ENCODE data around the gene PPP4C. TPM values are rescaled to one million over a fixed set of nuclear protein-coding genes. Genes with fewer than 3 reads are reported as not detected.

The PPP4C gene
- 149 and 295 TPM in 2 replicates for total RNA-seq

GRCh38 chr16:30075503-30076275 is at the start of gene PPP4C:
Gene PPP4C (plus strand): TSS chr16:30075994. CDS start chr16:30076378, 384 bp downstream.

GRCh38 chr16:30030841-30031413 is 44.9 kb upstream of the PPP4C start, which contains the start of gene TLCD3B:
Gene TLCD3B (minus strand): TSS chr16:30031271. CDS start chr16:30030527, 744 bp downstream.

GRCh38 chr16:30065102-30065942 is 10.5 kb upstream of the PPP4C start, which contains the start of gene ALDOA:
Gene ALDOA (plus strand): TSS chr16:30065760. CDS start chr16:30066898, 1,138 bp downstream.

GRCh38 chr16:30091474-30092372 is 15.9 kb downstream of the PPP4C start, which contains the start of gene TBX6:
Gene TBX6 (minus strand): TSS chr16:30091924. CDS start chr16:30091193, 731 bp downstream.

GRCh38 chr16:30096105-30096861 is 20.5 kb downstream of the PPP4C start, which contains the start of gene YPEL3:
Gene YPEL3 (minus strand): TSS chr16:30096213. CDS start chr16:30095482, 731 bp downstream.

GRCh38 chr16:30113031-30113710 is 37.4 kb downstream of the PPP4C start, which contains the start of gene GDPD3:
Gene GDPD3 (minus strand): TSS chr16:30113537. CDS start chr16:30113478, 59 bp downstream.

Other genes with a start within 250 kb of the PPP4C start
- 86.8 and 102 TPM in 2 replicates for gene CDIPT, start 212.8 kb upstream of the PPP4C start, total RNA-seq
- gene SEZ6L2, start 176.4 kb upstream of the PPP4C start, total RNA-seq = 3.5 and 10.4 TPM in 2 replicates
- gene ASPHD1, start 175.5 kb upstream of the PPP4C start, total RNA-seq = 13.0 and 15.3 TPM in 2 replicates
- gene KCTD13, start 149.8 kb upstream of the PPP4C start, total RNA-seq = 5.2 and 7.0 TPM in 2 replicates
- 72.7 and 84.9 TPM in 2 replicates for gene TMEM219, start 113.9 kb upstream of the PPP4C start, total RNA-seq
- 54.1 and 74.6 TPM in 2 replicates for gene TAOK2, start 102.1 kb upstream of the PPP4C start, total RNA-seq
- 5.1 and 15.0 TPM in 2 replicates for gene HIRIP3, start 80.4 kb upstream of the PPP4C start, total RNA-seq
- gene INO80E, start 79.8 kb upstream of the PPP4C start, total RNA-seq = 19.4 and 20.5 TPM in 2 replicates
- gene DOC2A, start 65.0 kb upstream of the PPP4C start, total RNA-seq = under 0.01 TPM in 1 of 2 replicates, not detected in the other
- not detected in 2 replicates for gene C16orf92, start 52.8 kb upstream of the PPP4C start, total RNA-seq
- 0.19 TPM in 1 of 2 replicates, not detected in the other for gene TLCD3B, start 44.7 kb upstream of the PPP4C start, total RNA-seq
- 670 and 1,196 TPM in 2 replicates for gene ALDOA, start 10.2 kb upstream of the PPP4C start, total RNA-seq
- 0.19 and 0.28 TPM in 2 replicates for gene TBX6, start 15.9 kb downstream of the PPP4C start, total RNA-seq
- 10.4 and 18.3 TPM in 2 replicates for gene YPEL3, start 20.2 kb downstream of the PPP4C start, total RNA-seq
- 0.56 and 0.77 TPM in 2 replicates for gene GDPD3, start 37.5 kb downstream of the PPP4C start, total RNA-seq
- 38.9 and 46.2 TPM in 2 replicates for gene MAPK3, start 47.2 kb downstream of the PPP4C start, total RNA-seq
- 0.28 and 3.3 TPM in 2 replicates for gene CORO1A, start 107.6 kb downstream of the PPP4C start, total RNA-seq
- gene BOLA2B, start 117.7 kb downstream of the PPP4C start, total RNA-seq = 126 and 208 TPM in 2 replicates
- gene SLX1A, start 117.9 kb downstream of the PPP4C start, total RNA-seq = 13.5 and 18.8 TPM in 2 replicates
- gene SULT1A3, start 123.3 kb downstream of the PPP4C start, total RNA-seq = 1.9 and 2.3 TPM in 2 replicates
- 0.58 and 1.4 TPM in 2 replicates for gene NPIPB13, start 172.5 kb downstream of the PPP4C start, total RNA-seq